GM12864 (cell line): ENCODE measurements around the gene SHC3.

Experiments used
- DNase-seq: peaks from one replicate; pipeline ENCODE4 v3.0.0-alpha.2; 2011; ENCODE audit warnings: low read depth
- H3K4me3 ChIP-seq: 2 replicates; pipeline ENCODE4 v1.5.1; 2011; ENCODE audit warnings: mild to moderate bottlenecking, low read depth, low read length, control low read depth
- CTCF ChIP-seq: IDR thresholded peaks from 2 replicates; pipeline ENCODE4 v1.5.1; 2011; ENCODE audit warnings: low read depth, mild to moderate bottlenecking, moderate library complexity, low read length, control low read depth, inconsistent platforms; ENCODE audit errors: missing control alignments

The SHC3 gene

GRCh38 chr9:89185980-89186379, 7.4 kb upstream of the SHC3 start:
- TF ChIP-seq CTCF: no peak
- H3K4me3 ChIP-seq: no peak overlapping the region
- no peak for DNase-seq

DNA sequence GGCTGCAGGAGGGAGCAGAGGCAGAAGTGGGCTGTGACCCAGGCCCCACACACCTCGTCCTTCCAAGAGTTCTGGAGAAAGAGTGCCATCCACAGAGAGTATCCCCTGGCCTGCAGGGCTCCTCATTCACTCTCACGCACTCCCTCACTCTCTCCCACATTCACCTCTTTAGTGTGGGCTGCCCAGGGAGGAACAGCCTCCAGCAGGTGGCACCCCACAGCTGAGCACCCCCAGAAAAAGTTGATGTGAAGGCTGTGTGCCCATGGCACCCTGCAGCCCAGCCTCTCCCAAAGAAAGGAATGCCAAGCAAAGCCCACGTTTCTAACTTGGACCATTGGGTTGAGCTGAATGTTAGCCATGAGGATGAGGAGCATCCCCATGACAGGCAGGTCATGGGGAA, 4.5 kb upstream of the SHC3 start:
- H3K4me3 ChIP-seq: no peak overlapping the region
- peak; percentile 27 for TF ChIP-seq CTCF
- no peak for DNase-seq

DNA sequence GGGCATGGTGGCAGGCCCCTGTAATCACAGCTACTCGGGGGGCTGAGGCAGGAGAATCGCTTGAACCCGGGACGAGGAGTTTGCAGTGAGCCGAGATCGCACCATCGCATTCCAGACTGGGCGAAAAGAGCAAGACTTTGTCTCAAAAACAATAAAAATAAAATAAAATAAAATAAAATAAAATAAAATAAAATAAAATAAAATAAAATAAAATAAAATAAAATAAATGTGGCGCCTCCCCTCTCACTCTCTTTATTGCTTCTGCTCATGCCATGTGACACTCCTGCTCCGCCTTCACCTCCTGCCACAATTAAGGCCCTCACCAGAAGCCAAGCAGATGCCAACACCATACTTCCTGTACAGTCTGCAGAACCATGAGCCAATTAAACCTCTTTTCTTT, 3.8 kb upstream of the SHC3 start:
- no peak overlapping the region for H3K4me3 ChIP-seq
- DNase-seq: no peak
- TF ChIP-seq CTCF: no peak

DNA sequence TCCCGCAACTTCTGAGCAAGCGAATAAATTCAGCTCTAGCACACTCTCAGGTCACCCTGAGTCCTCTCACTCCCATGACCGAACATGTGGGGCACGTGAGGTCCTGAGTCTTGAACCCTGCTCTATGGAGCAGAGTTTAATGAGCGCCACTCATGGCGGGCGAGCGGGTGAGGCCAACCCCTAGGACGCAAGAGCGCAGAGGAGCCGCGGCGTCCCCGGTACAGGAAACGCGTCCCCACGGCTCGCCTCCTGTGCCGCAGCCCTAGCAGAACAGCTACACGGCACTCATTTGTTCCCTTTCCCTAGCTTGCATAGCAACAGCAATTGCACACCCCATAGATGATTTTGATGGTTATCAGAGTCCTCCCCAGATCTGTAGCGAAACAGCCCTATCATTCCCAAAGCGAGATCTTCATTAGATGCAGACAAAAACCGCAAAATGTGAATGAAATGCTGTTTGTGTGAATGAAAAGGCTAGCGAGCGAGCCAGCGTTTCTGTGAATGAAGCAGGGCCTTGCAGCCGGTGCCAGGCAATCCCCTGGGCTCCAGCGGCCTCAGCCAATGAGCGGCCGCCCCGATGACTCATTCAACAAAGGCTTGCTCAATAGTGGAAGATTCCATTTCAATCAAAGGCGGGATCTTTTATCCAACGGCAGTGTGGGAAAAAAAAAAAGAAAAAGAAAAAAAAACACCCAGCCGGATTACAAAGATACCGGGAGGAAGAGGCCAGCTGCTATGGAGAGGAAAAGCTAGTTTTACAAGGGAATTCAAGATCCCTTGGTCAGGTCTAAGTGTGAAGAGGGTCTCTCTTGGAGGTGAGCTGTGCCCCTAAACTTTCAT, 1.5 kb upstream of the SHC3 start:
- no peak for DNase-seq
- TF ChIP-seq CTCF: no peak
- H3K4me3 ChIP-seq: no peak overlapping the region

GRCh38 chr9:89179540-89179894, 899 bp upstream of the SHC3 start:
- TF ChIP-seq CTCF: no peak
- H3K4me3 ChIP-seq: no peak overlapping the region
- DNase-seq: no peak

- H3K4me3 ChIP-seq: no peak overlapping the region
- no peak for TF ChIP-seq CTCF
- DNase-seq: no peak
These were observed 367 bp upstream of the SHC3 start for GRCh38 chr9:89178830-89179539.
